Panc1 (cell line): ENCODE measurements around the gene RAD51AP1.

Experiments
- CTCF ChIP-seq: fragments of 450-650 bp; IDR thresholded peaks from 2 replicates; pipeline ENCODE4 v1.5.1; 2017; ENCODE audit warnings: mild to moderate bottlenecking
- POLR2AphosphoS5 ChIP-seq: IDR thresholded peaks from 2 replicates; pipeline ENCODE4 v1.6.1; 2012; ENCODE audit warnings: mild to moderate bottlenecking, low read depth, low read length, moderate library complexity

GRCh38 chr12:4607056-4607455, 68.4 kb downstream of the RAD51AP1 start:
- TF ChIP-seq CTCF (no peak), POLR2AphosphoS5 (no peak)
